HG03439 (cell line): ENCODE data around the gene FAM193B.
"Not testable (repeated sequence)": the region's sequence is repeated elsewhere in the genome, so short reads cannot be mapped to it uniquely, and the experiment has no call there.

Experiments used
- ATAC-seq: cut with Tn5 transposase; IDR thresholded peaks from one replicate; pipeline ENCODE4 v1.9.1; 2021; ENCODE audit warnings: mild to moderate bottlenecking, moderate library complexity; ENCODE audit not compliant: unreplicated experiment

FAM193B gene

GRCh38 chr5:177578316-177578715 lies 24.0 kb upstream of the FAM193B start:
- ATAC-seq, result no peak

- no peak for ATAC-seq
Measured at GRCh38 chr5:177576169-177576568, 21.8 kb upstream of the FAM193B start.

- no peak for ATAC-seq
Measured at GRCh38 chr5:177575488-177575887, 21.1 kb upstream of the FAM193B start.

- no peak for ATAC-seq
Measured at GRCh38 chr5:177569894-177570293, 15.5 kb upstream of the FAM193B start.

- no peak for ATAC-seq
Measured at GRCh38 chr5:177568326-177568725, 14.0 kb upstream of the FAM193B start.

GRCh38 chr5:177565046-177565445 lies 10.7 kb upstream of the FAM193B start:
- no peak for ATAC-seq

- ATAC-seq, result not testable (repeated sequence)
Measured at GRCh38 chr5:177559446-177559941, 5.1 kb upstream of the FAM193B start.

- ATAC-seq, result no peak
Measured at GRCh38 chr5:177557796-177558195, 3.4 kb upstream of the FAM193B start.

- ATAC-seq, result no peak
Measured at GRCh38 chr5:177557041-177557647, 2.8 kb upstream of the FAM193B start.

GRCh38 chr5:177555665-177556064 lies 1.3 kb upstream of the FAM193B start:
- no peak for ATAC-seq

GRCh38 chr5:177555228-177555627 lies 865 bp upstream of the FAM193B start:
- no peak for ATAC-seq

- peak; percentile 40 for ATAC-seq
Measured at GRCh38 chr5:177553671-177554429, 513 bp downstream of the FAM193B start.

- ATAC-seq, result no peak
Measured at GRCh38 chr5:177552839-177553455, 1.4 kb downstream of the FAM193B start.

GRCh38 chr5:177550122-177550521 lies 4.2 kb downstream of the FAM193B start:
- ATAC-seq, result no peak

- ATAC-seq, result no peak
Measured at GRCh38 chr5:177548495-177548894, 5.9 kb downstream of the FAM193B start.

GRCh38 chr5:177547736-177548135 lies 6.6 kb downstream of the FAM193B start:
- no peak for ATAC-seq

- no peak for ATAC-seq
Measured at GRCh38 chr5:177546258-177546741, 8.1 kb downstream of the FAM193B start.

GRCh38 chr5:177545487-177546257 lies 8.7 kb downstream of the FAM193B start:
- no peak for ATAC-seq

- no peak for ATAC-seq
Measured at GRCh38 chr5:177542816-177543465, 11.4 kb downstream of the FAM193B start.

- no peak for ATAC-seq
Measured at GRCh38 chr5:177540438-177540837, 13.9 kb downstream of the FAM193B start.
